H9 (cell line): ENCODE data around the gene NMRAL1. TPM values are rescaled to one million over a fixed set of nuclear protein-coding genes. Genes with fewer than 3 reads are reported as not detected.

Experiments used
- DNase-seq: peaks from one replicate; pipeline ENCODE4 v3.0.0-alpha.2; 2017
- H2AFZ ChIP-seq: one replicate; pipeline ENCODE4 v1.6.1; 2013; ENCODE audit warnings: mild to moderate bottlenecking, low read length, control low read depth, moderate library complexity
- H2AK5ac ChIP-seq: 2 replicates; pipeline ENCODE4 v1.6.1; 2013; ENCODE audit warnings: low read length, control low read depth, mixed read lengths; ENCODE audit not compliant: insufficient read length
- H2BK120ac ChIP-seq: one replicate; pipeline ENCODE4 v1.6.1; 2013; ENCODE audit warnings: low read depth, mild to moderate bottlenecking, low read length, control low read depth, inconsistent platforms; ENCODE audit not compliant: poor library complexity, severe bottlenecking
- H2BK12ac ChIP-seq: 2 replicates; pipeline ENCODE4 v1.6.1; 2013; ENCODE audit warnings: low read length, control low read depth, mixed read lengths, low read depth; ENCODE audit not compliant: insufficient read length
- H2BK15ac ChIP-seq: 2 replicates; pipeline ENCODE4 v1.6.1; 2013; ENCODE audit warnings: low read depth, low read length, control low read depth
- H2BK20ac ChIP-seq: one replicate; pipeline ENCODE4 v1.6.1; 2013; ENCODE audit warnings: low read depth, mild to moderate bottlenecking, low read length, control low read depth, inconsistent platforms; ENCODE audit not compliant: poor library complexity, severe bottlenecking
- H2BK5ac ChIP-seq: 2 replicates; pipeline ENCODE4 v1.6.1; 2013; ENCODE audit warnings: low read length, control low read depth, mixed read lengths; ENCODE audit not compliant: insufficient read length
- H3K14ac ChIP-seq: 2 replicates; pipeline ENCODE4 v1.6.1; 2013; ENCODE audit warnings: low read length, control low read depth; ENCODE audit not compliant: insufficient read depth
- H3K18ac ChIP-seq: 2 replicates; pipeline ENCODE4 v1.6.1; 2013; ENCODE audit warnings: low read depth, mild to moderate bottlenecking, mixed read lengths, low read length, control low read depth; ENCODE audit not compliant: insufficient read length
- H3K23ac ChIP-seq: 2 replicates; pipeline ENCODE4 v1.6.1; 2013; ENCODE audit warnings: low read length, control low read depth, mixed read lengths, low read depth; ENCODE audit not compliant: insufficient read length
- H3K23me2 ChIP-seq: 2 replicates; pipeline ENCODE4 v1.6.1; 2013; ENCODE audit warnings: low read depth, mild to moderate bottlenecking, mixed read lengths, low read length, control low read depth; ENCODE audit not compliant: insufficient read length, poor library complexity, severe bottlenecking
- H3K27ac ChIP-seq: 2 replicates; pipeline ENCODE4 v1.5.1; 2013; ENCODE audit warnings: low read length, control low read depth, mixed read lengths, low read depth; ENCODE audit not compliant: insufficient read length
- H3K27me3 ChIP-seq: 2 replicates; pipeline ENCODE4 v1.6.1; 2013; ENCODE audit warnings: low read length, control low read depth, inconsistent platforms; ENCODE audit not compliant: insufficient read depth
- H3K4ac ChIP-seq: 2 replicates; pipeline ENCODE4 v1.6.1; 2013; ENCODE audit warnings: low read depth, mild to moderate bottlenecking, control low read depth, inconsistent platforms, low read length, moderate library complexity
- H3K4me1 ChIP-seq: 2 replicates; pipeline ENCODE4 v1.6.1; 2013; ENCODE audit warnings: low read length, control low read depth, inconsistent platforms; ENCODE audit not compliant: insufficient read depth
- H3K4me2 ChIP-seq: 2 replicates; pipeline ENCODE4 v1.6.1; 2013; ENCODE audit warnings: low read length, control low read depth, mixed read lengths; ENCODE audit not compliant: insufficient read length, insufficient read depth
- H3K56ac ChIP-seq: 2 replicates; pipeline ENCODE4 v1.6.1; 2013; ENCODE audit warnings: low read depth, mild to moderate bottlenecking, mixed read lengths, low read length, control low read depth; ENCODE audit not compliant: insufficient read length
- H3K79me1 ChIP-seq: 2 replicates; pipeline ENCODE4 v1.6.1; 2013; ENCODE audit warnings: low read depth, mild to moderate bottlenecking, moderate library complexity, low read length, control low read depth, inconsistent platforms; ENCODE audit not compliant: insufficient read depth, poor library complexity, severe bottlenecking
- H3K79me2 ChIP-seq: 2 replicates; pipeline ENCODE4 v1.6.1; 2013; ENCODE audit warnings: low read length, control low read depth, inconsistent platforms; ENCODE audit not compliant: insufficient read depth
- H3K9ac ChIP-seq: 2 replicates; pipeline ENCODE4 v1.6.1; 2013; ENCODE audit warnings: low read length, control low read depth, mixed read lengths; ENCODE audit not compliant: insufficient read length; ENCODE audit errors: extremely low read depth
- H3K9me3 ChIP-seq: one replicate; pipeline ENCODE4 v1.6.1; 2013; ENCODE audit warnings: low read depth, low read length, inconsistent platforms; ENCODE audit not compliant: control insufficient read depth
- H3T11ph ChIP-seq: one replicate; pipeline ENCODE4 v1.6.1; 2013; ENCODE audit warnings: mild to moderate bottlenecking, low read length, control low read depth, inconsistent platforms
- H4K20me1 ChIP-seq: one replicate; pipeline ENCODE4 v1.6.1; 2013; ENCODE audit not compliant: control insufficient read depth, insufficient read length, insufficient read depth
- H4K5ac ChIP-seq: 2 replicates; pipeline ENCODE4 v1.6.1; 2013; ENCODE audit warnings: low read depth, mild to moderate bottlenecking, mixed read lengths, low read length, control low read depth; ENCODE audit not compliant: insufficient read length
- H4K8ac ChIP-seq: replicated peaks from 2 replicates; pipeline ENCODE4 v1.6.1; 2013; ENCODE audit warnings: low read length, control low read depth, mixed read lengths, low read depth; ENCODE audit not compliant: insufficient read length
- H4K91ac ChIP-seq: 2 replicates; pipeline ENCODE4 v1.6.1; 2013; ENCODE audit warnings: low read depth, mild to moderate bottlenecking, moderate library complexity, mixed read lengths, low read length, control low read depth; ENCODE audit not compliant: insufficient read length
- H3K27ac Mint-ChIP-seq, 3 experiments: 2 replicates in 2 of 3; 3 replicates in 1 of 3; pipeline ENCODE4 v1.8.0; 2020 to 2021; ENCODE audit warnings: mixed read lengths in 3 of 3, mild to moderate bottlenecking in 1 of 3, moderate library complexity in 1 of 3
- H3K27me3 Mint-ChIP-seq: 2 replicates; pipeline ENCODE4 v1.8.0; 2021; ENCODE audit warnings: low read depth, mild to moderate bottlenecking, moderate library complexity, mixed read lengths
- H3K36me3 Mint-ChIP-seq, 3 experiments: 2 replicates in 2 of 3; 3 replicates in 1 of 3; pipeline ENCODE4 v1.8.0; 2020 to 2021; ENCODE audit warnings: low read depth in 3 of 3, mixed read lengths in 3 of 3; ENCODE audit not compliant: insufficient read depth in 1 of 3
- H3K4me1 Mint-ChIP-seq, 2 experiments: 2 replicates each; pipeline ENCODE4 v1.8.0; 2020; ENCODE audit warnings: mixed read lengths in 2 of 2
- H3K4me3 Mint-ChIP-seq, 2 experiments: 2 replicates in 1 of 2; 3 replicates in 1 of 2; pipeline ENCODE4 v1.8.0; 2020 to 2021; ENCODE audit warnings: mild to moderate bottlenecking in 2 of 2, mixed read lengths in 2 of 2, moderate library complexity in 1 of 2
- H3K9me3 Mint-ChIP-seq, 2 experiments: 2 replicates in 1 of 2; 3 replicates in 1 of 2; pipeline ENCODE4 v1.8.0; 2020; ENCODE audit warnings: mild to moderate bottlenecking in 2 of 2, mixed read lengths in 2 of 2, moderate library complexity in 1 of 2
- CTCF ChIP-seq: fragments of 200-600 bp; sonication (generic); conservative IDR thresholded peaks from 3 replicates; pipeline ENCODE4 v1.8.0; 2021; ENCODE audit warnings: antibody characterized with exemption, mild to moderate bottlenecking
- WGBS: extraction: QIAGEN DNeasy Blood & Tissue Kit; methylation state at CpG from one replicate; pipeline ENCODE4 v1.1.7; 2013; ENCODE audit warnings: missing lambda C conversion rate, low lambda C conversion rate, mixed read lengths; ENCODE audit not compliant: insufficient read length; ENCODE audit errors: extremely low coverage; 5-methylcytosine and 5-hydroxymethylcytosine counted together
- total RNA-seq: library from RNA; stranded (reverse); gene quantifications from 2 replicates; pipeline ENCODE4 v1.2.1, GENCODE V29; 2021

NMRAL1 gene
- total RNA-seq, 1 experiment from 2014 or later = 78.9 TPM

- Histone ChIP-seq H3K9ac (no peak overlapping the region), H3K23ac (no peak overlapping the region), H2BK5ac (no peak overlapping the region), H3T11ph (no peak overlapping the region), H3K56ac (no peak overlapping the region), H3K18ac (no peak overlapping the region), H3K27ac (no peak overlapping the region), H3K4me2 (no peak overlapping the region), H3K4ac (no peak overlapping the region), H3K14ac (no peak overlapping the region), H2BK12ac (no peak overlapping the region), H4K20me1 (no peaks in the 10 kb centered on the region), H3K4me1 (no peaks in the 10 kb centered on the region; the same call in 1 of the 2 replicates), H3K79me1 (no peaks in the 10 kb centered on the region), H4K5ac (no peak overlapping the region), H4K91ac (no peak overlapping the region), H3K9me3 (no peaks in the 10 kb centered on the region), H2BK120ac (no peak overlapping the region), H4K8ac (no peak overlapping the region), H2BK15ac (no peak overlapping the region), H3K79me2 (no peaks in the 10 kb centered on the region), H3K23me2 (no peaks in the 10 kb centered on the region), H3K27me3 (no peaks in the 10 kb centered on the region), H2AFZ (no peak overlapping the region), H2AK5ac (no peak overlapping the region), H2BK20ac (no peak overlapping the region)
- H3K36me3 Mint-ChIP-seq = peaks cover 0 to 3% (median under 1%) of the 10 kb centered on the region in 3 experiments; a peak in 3 of 7 replicates
- H3K9me3 Mint-ChIP-seq = 0 out of 5 replicates have a peak, but pooled peaks cover 0 to 1% of the 10 kb centered on the region in 2 experiments
- H3K27me3 Mint-ChIP-seq = peaks cover 2% of the 10 kb centered on the region
- peak overlapping the region in 1 of 3 experiments; percentile 50; a peak in 2 of 7 replicates for H3K27ac Mint-ChIP-seq
- DNase-seq = no peak
- H3K4me3 Mint-ChIP-seq = no peak overlapping the region; a peak in 1 of 5 replicates
- peaks cover 8 to 10% of the 10 kb centered on the region in 2 experiments for H3K4me1 Mint-ChIP-seq
- no CpG with 5 or more reads among the region's 8 CpGs for WGBS
- no peak for TF ChIP-seq CTCF
Measured at GRCh38 chr16:4412159-4412558, 62.3 kb downstream of the NMRAL1 start.

Other genes starting within 250 kb of the NMRAL1 start
- not detected in 2 replicates for gene SRL, start 232.5 kb downstream of the NMRAL1 start, total RNA-seq
- gene TFAP4, start 201.6 kb downstream of the NMRAL1 start, total RNA-seq = 50.5 and 51.9 TPM in 2 replicates
- gene GLIS2, start 158.6 kb downstream of the NMRAL1 start, total RNA-seq = 14.3 and 14.9 TPM in 2 replicates
- 80.4 and 81.8 TPM in 2 replicates for gene PAM16, start 123.3 kb downstream of the NMRAL1 start, total RNA-seq
- gene VASN, start 102.8 kb downstream of the NMRAL1 start, total RNA-seq = 10.8 and 11.0 TPM in 2 replicates
- 33.8 and 38.4 TPM in 2 replicates for gene CORO7, start 58.0 kb downstream of the NMRAL1 start, total RNA-seq
- gene DNAJA3, start 48.8 kb downstream of the NMRAL1 start, total RNA-seq = 56.2 and 60.5 TPM in 2 replicates
- gene HMOX2, start 1.8 kb upstream of the NMRAL1 start, total RNA-seq = 44.4 and 45.7 TPM in 2 replicates
- gene CDIP1, start 64.1 kb upstream of the NMRAL1 start, total RNA-seq = 49.7 and 50.5 TPM in 2 replicates
- gene C16orf96, start 81.7 kb upstream of the NMRAL1 start, total RNA-seq = 1.4 and 2.0 TPM in 2 replicates
- 80.9 and 81.7 TPM in 2 replicates for gene UBALD1, start 140.3 kb upstream of the NMRAL1 start, total RNA-seq
- 91.6 and 93.9 TPM in 2 replicates for gene MGRN1, start 150.2 kb upstream of the NMRAL1 start, total RNA-seq
- 49.4 and 50.0 TPM in 2 replicates for gene NUDT16L1, start 218.9 kb upstream of the NMRAL1 start, total RNA-seq